ENCODE data around the gene BRINP2.

DNA sequence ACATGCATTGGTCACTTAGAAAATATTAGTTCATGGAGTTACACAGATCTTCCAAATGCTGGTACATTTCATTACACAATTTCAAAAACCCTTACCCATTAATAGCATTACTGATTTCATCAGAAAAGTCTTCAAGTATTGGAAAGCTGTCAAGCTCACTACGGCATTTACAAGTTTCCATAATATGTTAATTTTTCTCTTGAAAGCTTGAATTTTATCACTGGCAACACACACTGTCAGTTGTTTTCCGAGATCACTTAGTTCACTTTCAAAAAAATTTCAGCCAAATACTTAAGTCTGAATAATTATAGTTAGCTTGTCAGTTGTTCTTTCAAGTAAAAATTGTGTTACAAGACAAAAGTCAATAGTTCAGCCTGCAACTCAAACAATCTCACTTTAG lies 24.3 kb upstream of the BRINP2 start:
- TF ChIP-seq, protein P1, sequence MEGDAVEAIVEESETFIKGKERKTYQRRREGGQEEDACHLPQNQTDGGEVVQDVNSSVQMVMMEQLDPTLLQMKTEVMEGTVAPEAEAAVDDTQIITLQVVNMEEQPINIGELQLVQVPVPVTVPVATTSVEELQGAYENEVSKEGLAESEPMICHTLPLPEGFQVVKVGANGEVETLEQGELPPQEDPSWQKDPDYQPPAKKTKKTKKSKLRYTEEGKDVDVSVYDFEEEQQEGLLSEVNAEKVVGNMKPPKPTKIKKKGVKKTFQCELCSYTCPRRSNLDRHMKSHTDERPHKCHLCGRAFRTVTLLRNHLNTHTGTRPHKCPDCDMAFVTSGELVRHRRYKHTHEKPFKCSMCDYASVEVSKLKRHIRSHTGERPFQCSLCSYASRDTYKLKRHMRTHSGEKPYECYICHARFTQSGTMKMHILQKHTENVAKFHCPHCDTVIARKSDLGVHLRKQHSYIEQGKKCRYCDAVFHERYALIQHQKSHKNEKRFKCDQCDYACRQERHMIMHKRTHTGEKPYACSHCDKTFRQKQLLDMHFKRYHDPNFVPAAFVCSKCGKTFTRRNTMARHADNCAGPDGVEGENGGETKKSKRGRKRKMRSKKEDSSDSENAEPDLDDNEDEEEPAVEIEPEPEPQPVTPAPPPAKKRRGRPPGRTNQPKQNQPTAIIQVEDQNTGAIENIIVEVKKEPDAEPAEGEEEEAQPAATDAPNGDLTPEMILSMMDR (IDR thresholded peaks at IDR 0.05; ENCODE audit: low read depth, low read length, missing input control), result no peak
- TF ChIP-seq, protein P2, sequence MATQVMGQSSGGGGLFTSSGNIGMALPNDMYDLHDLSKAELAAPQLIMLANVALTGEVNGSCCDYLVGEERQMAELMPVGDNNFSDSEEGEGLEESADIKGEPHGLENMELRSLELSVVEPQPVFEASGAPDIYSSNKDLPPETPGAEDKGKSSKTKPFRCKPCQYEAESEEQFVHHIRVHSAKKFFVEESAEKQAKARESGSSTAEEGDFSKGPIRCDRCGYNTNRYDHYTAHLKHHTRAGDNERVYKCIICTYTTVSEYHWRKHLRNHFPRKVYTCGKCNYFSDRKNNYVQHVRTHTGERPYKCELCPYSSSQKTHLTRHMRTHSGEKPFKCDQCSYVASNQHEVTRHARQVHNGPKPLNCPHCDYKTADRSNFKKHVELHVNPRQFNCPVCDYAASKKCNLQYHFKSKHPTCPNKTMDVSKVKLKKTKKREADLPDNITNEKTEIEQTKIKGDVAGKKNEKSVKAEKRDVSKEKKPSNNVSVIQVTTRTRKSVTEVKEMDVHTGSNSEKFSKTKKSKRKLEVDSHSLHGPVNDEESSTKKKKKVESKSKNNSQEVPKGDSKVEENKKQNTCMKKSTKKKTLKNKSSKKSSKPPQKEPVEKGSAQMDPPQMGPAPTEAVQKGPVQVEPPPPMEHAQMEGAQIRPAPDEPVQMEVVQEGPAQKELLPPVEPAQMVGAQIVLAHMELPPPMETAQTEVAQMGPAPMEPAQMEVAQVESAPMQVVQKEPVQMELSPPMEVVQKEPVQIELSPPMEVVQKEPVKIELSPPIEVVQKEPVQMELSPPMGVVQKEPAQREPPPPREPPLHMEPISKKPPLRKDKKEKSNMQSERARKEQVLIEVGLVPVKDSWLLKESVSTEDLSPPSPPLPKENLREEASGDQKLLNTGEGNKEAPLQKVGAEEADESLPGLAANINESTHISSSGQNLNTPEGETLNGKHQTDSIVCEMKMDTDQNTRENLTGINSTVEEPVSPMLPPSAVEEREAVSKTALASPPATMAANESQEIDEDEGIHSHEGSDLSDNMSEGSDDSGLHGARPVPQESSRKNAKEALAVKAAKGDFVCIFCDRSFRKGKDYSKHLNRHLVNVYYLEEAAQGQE (IDR thresholded peaks at IDR 0.05), result no peak
- no peak for TF ChIP-seq RAD21 (IDR thresholded peaks at IDR 0.05)
- TF ChIP-seq NR2F2 (IDR thresholded peaks at IDR 0.05), result no peak
- TF ChIP-seq JUND (IDR thresholded peaks at IDR 0.05), result no peak
- TF ChIP-seq YY1 (IDR thresholded peaks at IDR 0.05), result no peak
- TF ChIP-seq FOXA1 (IDR thresholded peaks at IDR 0.05), result no peak
- TF ChIP-seq SP1 (IDR thresholded peaks at IDR 0.05), result no peak
- TF ChIP-seq, protein P3, sequence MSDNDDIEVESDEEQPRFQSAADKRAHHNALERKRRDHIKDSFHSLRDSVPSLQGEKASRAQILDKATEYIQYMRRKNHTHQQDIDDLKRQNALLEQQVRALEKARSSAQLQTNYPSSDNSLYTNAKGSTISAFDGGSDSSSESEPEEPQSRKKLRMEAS (IDR thresholded peaks at IDR 0.05), result no peak
